Measurements from ENCODE around the gene RABEPK.
"Not testable (repeated sequence)": the region's sequence is repeated elsewhere in the genome, so short reads cannot be mapped to it uniquely, and the experiment has no call there.

Gene RABEPK

GRCh38 chr9:125235804-125236519 lies 35.6 kb downstream of the RABEPK start:
- ChIA-PET POLR2A (interaction anchor here (0.6 to 0.7 kb wide), 5 partner anchors 10 to 403 kb away, joined by 3 to 6 read pairs (median 3); no protein-coding TSS in a partner anchor), CTCF (no interaction called here)
- TF ChIP-seq CTCF (IDR thresholded peaks at IDR 0.05; ENCODE audit: control extremely low read depth, extremely low read depth, low read depth, missing control alignments), result no peak
- no peak for DNase-seq (ENCODE audit: extremely low spot score)

GRCh38 chr9:125236520-125237159 lies 36.3 kb downstream of the RABEPK start:
- POLR2A ChIA-PET, result interaction anchor here (0.6 to 1.1 kb wide), 6 partner anchors 11 to 134 kb away, joined by 3 to 6 read pairs (median 3); no protein-coding TSS in a partner anchor

GRCh38 chr9:125238127-125238914 lies 38.0 kb downstream of the RABEPK start:
- CTCF ChIA-PET, result interaction anchor here (1.3 to 1.9 kb wide), 3 partner anchors 10 to 23 kb away, joined by 3 to 4 read pairs (median 4); partner anchors contain the start of gene GAPVD1
- POLR2A ChIA-PET, result interaction anchor here (0.6 to 1.0 kb wide), 2 partner anchors 20 to 81 kb away, joined by 4 read pairs; no protein-coding TSS in a partner anchor
- DNase-seq (ENCODE audit: extremely low spot score), result no peak
- no peak for TF ChIP-seq CTCF (IDR thresholded peaks at IDR 0.05; ENCODE audit: control extremely low read depth, extremely low read depth, low read depth, missing control alignments)

More at GRCh38 chr9:125236520-125237159, 36.3 kb downstream of the RABEPK start:
- CTCF ChIA-PET, result interaction anchor here (0.9 kb wide), 1 partner anchor 14 kb away, joined by 3 read pairs; no protein-coding TSS in a partner anchor
- DNase-seq (ENCODE audit: extremely low spot score), result not testable (repeated sequence)

- ChIA-PET POLR2A (interaction anchor here (0.6 to 1.0 kb wide), 2 partner anchors 21 to 81 kb away, joined by 4 read pairs; no protein-coding TSS in a partner anchor), CTCF (interaction anchor here (1.3 to 1.9 kb wide), 3 partner anchors 9 to 22 kb away, joined by 3 to 4 read pairs (median 4); partner anchors contain the start of gene GAPVD1)
- TF ChIP-seq CTCF (IDR thresholded peaks at IDR 0.05; ENCODE audit: control extremely low read depth, extremely low read depth, low read depth, missing control alignments), result no peak
- DNase-seq (ENCODE audit: extremely low spot score), result no peak
These were observed 38.6 kb downstream of the RABEPK start for GRCh38 chr9:125238915-125239446.

GRCh38 chr9:125239631-125240597 lies 39.6 kb downstream of the RABEPK start:
- no peak for DNase-seq (ENCODE audit: extremely low spot score)
- CTCF ChIA-PET, result no interaction called here
- POLR2A ChIA-PET, result interaction anchor here (0.9 kb wide), 1 partner anchor 8 kb away, joined by 5 read pairs; no protein-coding TSS in a partner anchor
- no peak for TF ChIP-seq CTCF (IDR thresholded peaks at IDR 0.05; ENCODE audit: control extremely low read depth, extremely low read depth, low read depth, missing control alignments)

- CTCF ChIA-PET, result interaction anchor here (1.3 to 3.8 kb wide), 2 partner anchors 20 to 66 kb away, joined by 3 to 17 read pairs; partner anchors contain the start of gene GAPVD1
- no peak for TF ChIP-seq CTCF (IDR thresholded peaks at IDR 0.05; ENCODE audit: control extremely low read depth, extremely low read depth, low read depth, missing control alignments)
- DNase-seq (ENCODE audit: extremely low spot score), result no peak
- POLR2A ChIA-PET, result interaction anchor here (0.9 to 1.4 kb wide), 7 partner anchors 8 to 114 kb away, joined by 3 to 24 read pairs (median 5); partner anchors contain the start of gene GAPVD1
These were observed 40.3 kb downstream of the RABEPK start for GRCh38 chr9:125240649-125240999.
